Heart left ventricle (tissue), 16 donors: ENCODE measurements around the gene TATDN2. TPM values are rescaled to one million over a fixed set of nuclear protein-coding genes. Genes with fewer than 3 reads are reported as not detected.

Experiments
- ATAC-seq, 4 donors: fragments of 200-7000 bp; cut with Tn5 transposase; one replicate each; pipeline ENCODE4 v1.9.1; 2020 to 2022; ENCODE audit warnings: moderate library complexity in 4 of 4, mild to moderate bottlenecking in 3 of 4, moderate number of reproducible peaks in 1 of 4
- DNase-seq, 5 donors: peaks; one replicate each; pipeline ENCODE4 v3.0.0-alpha.2; 2020
- H3K27ac ChIP-seq, 12 donors: fragments of 200-600 bp; sonication (generic) in 4 of 12; one replicate each; pipeline versions ENCODE4 v1.5.0 to v1.8.0; 2016 to 2022; ENCODE audit warnings: mild to moderate bottlenecking in 2 of 12
- H3K27me3 ChIP-seq, 9 donors: fragments of 200-600 bp; sonication (generic) in 2 of 9; one replicate each; pipeline versions ENCODE4 v1.5.1 to v1.8.0; 2016 to 2022; ENCODE audit warnings: mild to moderate bottlenecking in 3 of 9
- H3K36me3 ChIP-seq, 9 donors: fragments of 200-600 bp; sonication (generic) in 2 of 9; one replicate each; pipeline versions ENCODE4 v1.5.0 to v1.8.0; 2018 to 2022; ENCODE audit warnings: mild to moderate bottlenecking in 2 of 9
- H3K4me1 ChIP-seq, 12 donors: fragments of 200-600 bp; sonication (generic) in 4 of 12; one replicate each; pipeline versions ENCODE4 v1.5.0 to v1.8.0; 2016 to 2022; ENCODE audit warnings: mild to moderate bottlenecking in 3 of 12
- H3K4me3 ChIP-seq, 12 donors: fragments of 200-600 bp; sonication (generic) in 4 of 12; one replicate each; pipeline versions ENCODE4 v1.5.0 to v1.8.0; 2017 to 2022; ENCODE audit warnings: mild to moderate bottlenecking in 9 of 12, moderate library complexity in 4 of 12
- H3K9me3 ChIP-seq, 12 donors: fragments of 200-600 bp; sonication (generic) in 4 of 12; one replicate each; pipeline versions ENCODE4 v1.5.0 to v1.8.0; 2016 to 2022; ENCODE audit warnings: mild to moderate bottlenecking in 1 of 12
- POLR2A ChIP-seq, 2 donors: fragments of 450-650 bp; IDR thresholded peaks; one replicate each; pipeline ENCODE4 v1.6.1; 2017; ENCODE audit warnings: antibody characterized with exemption in 2 of 2, mild to moderate bottlenecking in 2 of 2, moderate library complexity in 2 of 2
- WGBS, 4 donors: extraction: QIAGEN DNeasy Blood & Tissue Kit in 2 of 4; methylation state at CpG; one replicate each; pipeline versions ENCODE4 v1.1.5 to v1.1.7; 2013 to 2018; 5-methylcytosine and 5-hydroxymethylcytosine counted together
- intact Hi-C, 10 donors: fragments of 100-400 bp; cut with DNase I; formaldehyde crosslinking; loops; one replicate each; pipeline versions ENCODE4 v1.11.1 to v1.14.2; 2022
- polyA plus RNA-seq, 2 donors: library from polyadenylated mRNA; stranded (reverse); fragments of 200-250 nt; gene quantifications; one replicate each; pipeline ENCODE4 v1.2.3, GENCODE V29; 2013
- total RNA-seq, 9 donors: library from RNA; depleted of rRNA in 2 of 9; stranded (reverse); fragments of >200 nt in 2 of 9; fragmentation: NEBNext Ultra II Directional in 3 of 9; extraction: Animal tissue kit (Norgen Biotek cat#: 25700) in 3 of 9; gene quantifications; one replicate each; pipeline versions ENCODE4 v1.1.0 to v1.2.4, GENCODE V29; 2016 to 2023
- TF ChIP-seq, protein P1 (sequence below), 12 donors: fragments of 200-600 bp; sonication (generic) in 4 of 12; IDR thresholded peaks; one replicate each; pipeline versions ENCODE4 v1.5.0 to v1.8.0; 2018 to 2022; ENCODE audit warnings: antibody characterized with exemption in 12 of 12, mild to moderate bottlenecking in 5 of 12
- donor health status: ischemic (EF 13 %, LVEDD 7.1; RV severe dilation, severe dysfunction).
- donor health status: healthy with polysubstance abuse.
- donor health status: DM: no; HTN: yes; CAD: no.
- donor health status: DM: no; HTN: no; CAD: no.
- donor health status: ischemic (EF 25% LVEDD 6.9; RV normal size, moderate dysfunction).
- donor health status: ischemic (EF 25% LVEDD 5.7; RV mildly dilated, moderate dysfunction).
- donor health status: healthy.
- donor health status: DM: yes; HTN: yes; CAD: no.
- donor health status: ischemic (EF 35%, LVEDD 5.7; RV mildly dilated, moderate dysfunction).
- donor health status: nonischemic (EF 11% LVEDD 7.7; RV severe dilation, severe dysfunction).
- donor health status: DM: yes; HTN: yes; CAD: no.
- donor health status: PGD.
- donor health status: ischemic (EF 29% LVEDD 5.4; RV normal size, mild dysfunction).
- donor health status: nonischemic (EF 23%, LVEDD 6.1; RV moderate dilation, normal function).

The TATDN2 gene
- total and polyA plus RNA-seq, 11 donors: 8.6 to 31.6 (median 16.8) TPM

DNA sequence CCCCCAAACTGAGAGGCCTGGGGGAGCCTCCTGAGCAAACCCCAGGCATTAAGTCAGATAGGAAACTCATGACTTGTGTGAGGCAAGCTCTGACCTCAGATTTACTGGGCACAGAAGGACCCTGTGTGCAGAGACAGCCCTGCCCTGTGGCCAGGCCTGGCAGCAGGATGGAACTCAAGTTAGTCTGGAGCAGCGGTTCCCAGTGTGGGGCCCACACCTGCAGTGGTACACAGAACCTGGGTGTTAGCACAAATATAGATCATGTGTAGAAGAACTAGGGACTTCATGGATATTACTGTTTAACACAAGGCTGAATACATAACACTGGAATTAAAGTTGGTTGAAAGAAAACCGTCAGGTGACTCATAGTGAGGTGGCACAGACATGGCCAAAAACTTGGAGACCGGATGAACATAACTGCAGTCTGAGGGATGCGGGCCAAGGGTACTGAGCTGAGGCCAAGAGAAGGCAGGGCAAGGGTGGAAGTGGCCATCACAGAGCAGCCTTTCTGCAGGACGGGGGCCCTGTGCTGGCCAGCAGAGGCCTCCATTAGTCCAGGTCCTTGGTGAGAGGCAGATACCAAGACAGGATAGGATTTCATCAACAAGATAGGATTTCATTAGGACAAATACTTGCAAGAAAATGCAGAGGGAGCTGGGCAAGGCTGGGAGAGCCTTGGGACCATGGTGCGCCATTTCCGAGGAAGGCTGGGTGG is 42.7 kb upstream of the TATDN2 start:
- Histone ChIP-seq H3K4me3 (no peak overlapping the region), H3K36me3 (peaks cover 0 to 24% (median 0%) of the 10 kb centered on the region in 9 donors), H3K4me1 (peaks cover 0 to 24% (median 0%) of the 10 kb centered on the region in 12 donors), H3K9me3 (no peaks in the 10 kb centered on the region), H3K27ac (peak overlapping the region in 2 of 12 donors; percentile 59 to 62), H3K27me3 (no peaks in the 10 kb centered on the region)
- DNase-seq (peak in 1 of 5 donors; percentile 44), ATAC-seq (peak in 3 of 4 donors; percentile 26 to 67 (median 33))
- intact Hi-C loops: no loop called here
- no peak for TF ChIP-seq POLR2A (IDR thresholded peaks at IDR 0.05)
- TF ChIP-seq, protein P1, sequence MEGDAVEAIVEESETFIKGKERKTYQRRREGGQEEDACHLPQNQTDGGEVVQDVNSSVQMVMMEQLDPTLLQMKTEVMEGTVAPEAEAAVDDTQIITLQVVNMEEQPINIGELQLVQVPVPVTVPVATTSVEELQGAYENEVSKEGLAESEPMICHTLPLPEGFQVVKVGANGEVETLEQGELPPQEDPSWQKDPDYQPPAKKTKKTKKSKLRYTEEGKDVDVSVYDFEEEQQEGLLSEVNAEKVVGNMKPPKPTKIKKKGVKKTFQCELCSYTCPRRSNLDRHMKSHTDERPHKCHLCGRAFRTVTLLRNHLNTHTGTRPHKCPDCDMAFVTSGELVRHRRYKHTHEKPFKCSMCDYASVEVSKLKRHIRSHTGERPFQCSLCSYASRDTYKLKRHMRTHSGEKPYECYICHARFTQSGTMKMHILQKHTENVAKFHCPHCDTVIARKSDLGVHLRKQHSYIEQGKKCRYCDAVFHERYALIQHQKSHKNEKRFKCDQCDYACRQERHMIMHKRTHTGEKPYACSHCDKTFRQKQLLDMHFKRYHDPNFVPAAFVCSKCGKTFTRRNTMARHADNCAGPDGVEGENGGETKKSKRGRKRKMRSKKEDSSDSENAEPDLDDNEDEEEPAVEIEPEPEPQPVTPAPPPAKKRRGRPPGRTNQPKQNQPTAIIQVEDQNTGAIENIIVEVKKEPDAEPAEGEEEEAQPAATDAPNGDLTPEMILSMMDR (IDR thresholded peaks at IDR 0.05): no peak
- WGBS, 4 donors: 82 to 90% (median 88%) methylated on average over 6 to 7 of the region's 7 CpGs

DNA sequence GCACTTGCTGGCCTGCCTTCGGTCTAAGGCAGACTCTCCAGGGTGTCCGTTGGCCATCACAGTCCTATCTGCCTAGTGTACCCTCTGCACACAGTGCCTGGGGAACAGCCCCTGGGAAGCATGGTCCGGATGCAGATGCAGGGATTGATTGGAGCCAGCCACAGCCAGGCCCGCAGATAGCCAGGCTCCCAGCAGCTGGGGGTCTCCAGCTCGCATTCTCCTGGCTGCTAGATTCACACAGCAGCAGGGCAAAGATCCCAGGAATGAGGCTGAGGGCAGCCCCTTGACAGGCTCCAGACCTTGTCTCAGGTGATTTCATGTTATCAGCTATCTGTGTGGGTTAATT is 42.1 kb upstream of the TATDN2 start:
- no peak for TF ChIP-seq POLR2A (IDR thresholded peaks at IDR 0.05)
- TF ChIP-seq, protein P1 (IDR thresholded peaks at IDR 0.05): no peak
- peak in 1 of 4 donors; percentile 33 for ATAC-seq
- H3K4me3 ChIP-seq: no peak overlapping the region
- H3K9me3 ChIP-seq: no peaks in the 10 kb centered on the region
- H3K4me1 ChIP-seq: peaks cover 0 to 24% (median 0%) of the 10 kb centered on the region in 12 donors
- intact Hi-C loops: no loop called here
- H3K27ac ChIP-seq: no peak overlapping the region
- no peak for DNase-seq
- 64 to 77% (median 71%) methylated on average over 3 to 5 of the region's 5 CpGs for WGBS, 4 donors
- peaks cover 0 to 23% (median 0%) of the 10 kb centered on the region in 9 donors for H3K36me3 ChIP-seq
- no peaks in the 10 kb centered on the region for H3K27me3 ChIP-seq

DNA sequence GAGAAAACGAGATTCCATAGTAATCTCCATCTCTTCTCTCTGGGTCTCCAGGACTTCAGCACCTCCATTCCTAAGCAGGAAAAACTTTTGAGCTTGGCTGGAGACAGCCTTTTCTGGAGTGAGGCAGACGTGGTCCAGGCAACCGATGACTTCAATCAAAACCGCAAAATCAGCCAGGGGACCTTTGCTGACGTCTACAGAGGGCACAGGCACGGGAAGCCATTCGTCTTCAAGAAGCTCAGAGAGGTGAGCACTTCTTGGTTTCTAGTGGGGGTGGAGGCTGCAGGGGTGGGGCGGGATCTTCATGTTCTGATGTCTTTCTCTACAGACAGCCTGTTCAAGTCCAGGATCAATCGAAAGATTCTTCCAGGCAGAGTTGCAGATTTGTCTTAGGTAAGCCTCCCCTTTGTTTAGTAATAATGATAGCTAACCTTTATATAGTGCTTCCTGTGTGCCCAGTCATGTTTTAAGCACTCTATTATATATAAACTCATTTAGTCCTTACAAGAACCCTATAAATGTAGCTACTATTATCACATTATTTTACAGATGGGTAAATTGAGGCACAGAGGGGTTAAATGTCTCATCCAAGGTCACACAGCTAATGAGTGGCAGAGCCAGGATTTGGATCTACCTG is 35.0 kb upstream of the TATDN2 start:
- DNase-seq (no peak), ATAC-seq (no peak)
- H3K36me3 ChIP-seq: peaks cover 0 to 37% (median 6%) of the 10 kb centered on the region in 9 donors
- peaks cover 0 to 10% (median 0%) of the 10 kb centered on the region in 12 donors for H3K9me3 ChIP-seq
- no peaks in the 10 kb centered on the region for H3K4me1 ChIP-seq
- WGBS, 4 donors: 82 to 92% (median 85%) methylated on average over 9 of the region's 9 CpGs
- no peaks in the 10 kb centered on the region for H3K27me3 ChIP-seq
- TF ChIP-seq POLR2A (IDR thresholded peaks at IDR 0.05): no peak
- TF ChIP-seq, protein P1 (IDR thresholded peaks at IDR 0.05): no peak
- intact Hi-C loops: no loop called here
- H3K27ac ChIP-seq: no peak overlapping the region
- H3K4me3 ChIP-seq: no peak overlapping the region

DNA sequence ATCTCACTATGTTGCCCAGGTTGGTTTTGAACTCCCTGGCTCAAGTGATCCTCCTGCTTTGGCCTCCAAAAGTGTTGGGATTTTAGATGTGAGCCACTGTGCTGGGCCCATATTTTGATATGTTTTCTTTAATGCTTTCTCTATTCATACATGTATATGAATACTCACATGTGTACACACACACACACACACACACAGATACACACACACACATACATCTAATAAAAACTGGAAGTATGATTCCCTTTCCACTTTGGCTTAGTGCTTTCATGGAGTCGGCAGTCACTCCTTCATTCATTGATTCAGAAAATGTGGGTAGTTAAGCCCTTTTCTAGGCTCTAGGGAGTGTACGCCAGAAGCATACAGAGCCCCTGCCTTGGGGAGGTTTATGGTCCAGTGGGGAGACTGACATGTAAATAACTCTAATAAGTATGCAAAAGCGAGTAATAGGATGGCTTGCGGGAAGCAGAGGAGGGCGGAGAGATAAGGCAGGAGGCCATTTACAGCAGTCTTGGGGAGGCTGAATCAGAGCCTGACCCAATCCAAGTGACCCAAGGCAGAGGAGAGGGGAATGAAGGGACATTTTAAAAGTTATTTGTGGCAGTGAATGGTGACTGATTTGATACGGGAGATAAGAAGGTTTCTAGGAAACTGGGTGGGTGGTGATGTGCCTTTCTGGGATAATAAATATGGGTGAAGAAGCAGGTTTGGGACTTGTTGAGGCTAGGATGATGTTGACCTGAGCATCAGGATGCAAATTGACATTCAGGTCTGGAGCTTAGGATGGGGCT is 32.5 kb upstream of the TATDN2 start:
- no peaks in the 10 kb centered on the region for H3K27me3 ChIP-seq
- no peak overlapping the region for H3K4me3 ChIP-seq
- peaks cover 0 to 33% (median 6%) of the 10 kb centered on the region in 9 donors for H3K36me3 ChIP-seq
- intact Hi-C loops: no loop called here
- H3K9me3 ChIP-seq: peaks cover 0 to 10% (median 0%) of the 10 kb centered on the region in 12 donors
- no peak overlapping the region for H3K27ac ChIP-seq
- ATAC-seq (no peak), DNase-seq (no peak)
- no peak for TF ChIP-seq POLR2A (IDR thresholded peaks at IDR 0.05)
- TF ChIP-seq, protein P1 (IDR thresholded peaks at IDR 0.05): no peak
- WGBS, 4 donors: 83 to 90% (median 86%) methylated on average over 6 of the region's 6 CpGs
- H3K4me1 ChIP-seq: peaks cover 0 to 9% (median 0%) of the 10 kb centered on the region in 12 donors
